SK-N-MC (cell line): ENCODE measurements around the gene CCDC158.
"Not testable (repeated sequence)": the region's sequence is repeated elsewhere in the genome, so short reads cannot be mapped to it uniquely, and the experiment has no call there.

Experiments
- DNase-seq: peaks from one replicate; pipeline ENCODE4 v3.0.0-alpha.2; 2011; ENCODE audit warnings: low read depth, low spot score
- H3K27ac ChIP-seq: fragments of 200-600 bp; sonication (generic); 2 replicates; pipeline ENCODE4 v1.5.1; 2016; ENCODE audit warnings: mixed run types
- H3K36me3 ChIP-seq: fragments of 200-600 bp; sonication (generic); 2 replicates; pipeline ENCODE4 v1.6.1; 2017; ENCODE audit warnings: antibody characterized with exemption, low read length, mixed read lengths; ENCODE audit not compliant: insufficient read depth
- H3K4me3 ChIP-seq: fragments of 200-600 bp; sonication (generic); 2 replicates; pipeline ENCODE4 v1.5.1; 2016
- H3K9ac ChIP-seq: fragments of 200-600 bp; sonication (generic); 2 replicates; pipeline ENCODE4 v1.8.0; 2017; ENCODE audit warnings: mixed run types, mixed read lengths; ENCODE audit not compliant: insufficient read length
- H3K9me3 ChIP-seq: fragments of 200-600 bp; sonication (generic); 2 replicates; pipeline ENCODE4 v1.6.1; 2017; ENCODE audit warnings: low read depth, mild to moderate bottlenecking, antibody characterized with exemption, low read length, moderate library complexity, mixed read lengths
- EZH2 ChIP-seq: fragments of 200-600 bp; sonication (generic); IDR thresholded peaks from one replicate; pipeline ENCODE4 v1.6.1; 2017; ENCODE audit warnings: antibody characterized with exemption
- FOXP2 ChIP-seq: optimal IDR thresholded peaks from 2 replicates; pipeline ENCODE3; 2011; ENCODE audit warnings: mild to moderate bottlenecking, moderate library complexity; ENCODE audit not compliant: insufficient read depth; ENCODE audit errors: extremely low read length, control extremely low read depth
- POLR2AphosphoS5 ChIP-seq: IDR thresholded peaks from 2 replicates; pipeline ENCODE4 v1.6.1; 2012; ENCODE audit warnings: mild to moderate bottlenecking, low read depth, low read length, borderline replicate concordance

Gene CCDC158

GRCh38 chr4:76439491-76439890, 18.6 kb upstream of the CCDC158 start:
- Histone ChIP-seq H3K4me3 (no peak overlapping the region), H3K27ac (no peak overlapping the region), H3K9me3 (no peaks in the 10 kb centered on the region), H3K9ac (no peak overlapping the region), H3K36me3 (no peaks in the 10 kb centered on the region)
- TF ChIP-seq POLR2AphosphoS5 = no peak
- no peak for TF ChIP-seq FOXP2
- no peak for TF ChIP-seq EZH2
- no peak for DNase-seq

- peak overlapping the region; percentile 66 for H3K27ac ChIP-seq
- DNase-seq = no peak
- H3K9ac ChIP-seq = peak overlapping the region; percentile 52
- TF ChIP-seq FOXP2 (no peak), POLR2AphosphoS5 (no peak)
- no peaks in the 10 kb centered on the region for H3K36me3 ChIP-seq
- no peaks in the 10 kb centered on the region for H3K9me3 ChIP-seq
- peak overlapping the region; percentile 73 for H3K4me3 ChIP-seq
Observed at GRCh38 chr4:76435528-76436319, 14.8 kb upstream of the CCDC158 start.

DNA sequence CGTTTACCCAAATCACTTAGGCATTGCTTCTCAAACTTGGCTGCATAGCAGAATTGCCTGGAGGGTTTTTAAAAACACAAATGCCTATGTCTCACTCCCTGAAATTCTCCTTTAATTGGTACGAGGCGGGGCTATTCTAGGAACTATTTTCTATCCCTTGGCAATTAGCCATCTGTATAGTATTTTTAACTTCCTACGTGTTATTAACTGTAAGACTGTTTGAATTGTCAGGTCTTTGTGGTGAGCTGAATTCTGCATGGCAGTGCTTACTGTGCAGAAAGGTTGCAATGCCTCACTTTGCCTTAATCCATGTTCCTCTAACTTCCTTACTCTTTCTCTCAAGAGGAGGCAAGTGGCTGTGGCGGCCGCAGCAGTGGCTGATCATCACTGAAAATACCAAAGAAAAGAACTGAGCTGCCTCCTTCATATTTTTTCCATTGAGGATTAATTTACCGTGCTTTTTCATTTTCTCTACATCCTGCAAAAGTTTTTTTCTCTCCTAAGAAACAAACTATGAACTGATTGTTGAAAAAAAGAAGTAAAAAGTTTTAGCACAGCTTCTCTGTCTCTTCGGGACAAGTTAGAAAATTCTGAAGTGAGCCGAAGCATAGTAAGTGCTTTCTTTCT, 14.1 kb upstream of the CCDC158 start, which contains the start of gene SHROOM3:
Gene SHROOM3, plus strand, starts transcription at position 329 of the 627 bp plus-strand sequence. CDS start 824 bp downstream, outside the sequence.
- peak within 1 kb of the TSS; percentile 52 for H3K9ac ChIP-seq
- peak; percentile 79 for DNase-seq
- H3K4me3 ChIP-seq = peak within 1 kb of the TSS; percentile 73
- TF ChIP-seq POLR2AphosphoS5 (no peak), EZH2 (no peak), FOXP2 (no peak)
- peak within 1 kb of the TSS; percentile 66 for H3K27ac ChIP-seq
- no peaks in the 10 kb centered on the region for H3K36me3 ChIP-seq
- H3K9me3 ChIP-seq = no peaks in the 10 kb centered on the region

DNA sequence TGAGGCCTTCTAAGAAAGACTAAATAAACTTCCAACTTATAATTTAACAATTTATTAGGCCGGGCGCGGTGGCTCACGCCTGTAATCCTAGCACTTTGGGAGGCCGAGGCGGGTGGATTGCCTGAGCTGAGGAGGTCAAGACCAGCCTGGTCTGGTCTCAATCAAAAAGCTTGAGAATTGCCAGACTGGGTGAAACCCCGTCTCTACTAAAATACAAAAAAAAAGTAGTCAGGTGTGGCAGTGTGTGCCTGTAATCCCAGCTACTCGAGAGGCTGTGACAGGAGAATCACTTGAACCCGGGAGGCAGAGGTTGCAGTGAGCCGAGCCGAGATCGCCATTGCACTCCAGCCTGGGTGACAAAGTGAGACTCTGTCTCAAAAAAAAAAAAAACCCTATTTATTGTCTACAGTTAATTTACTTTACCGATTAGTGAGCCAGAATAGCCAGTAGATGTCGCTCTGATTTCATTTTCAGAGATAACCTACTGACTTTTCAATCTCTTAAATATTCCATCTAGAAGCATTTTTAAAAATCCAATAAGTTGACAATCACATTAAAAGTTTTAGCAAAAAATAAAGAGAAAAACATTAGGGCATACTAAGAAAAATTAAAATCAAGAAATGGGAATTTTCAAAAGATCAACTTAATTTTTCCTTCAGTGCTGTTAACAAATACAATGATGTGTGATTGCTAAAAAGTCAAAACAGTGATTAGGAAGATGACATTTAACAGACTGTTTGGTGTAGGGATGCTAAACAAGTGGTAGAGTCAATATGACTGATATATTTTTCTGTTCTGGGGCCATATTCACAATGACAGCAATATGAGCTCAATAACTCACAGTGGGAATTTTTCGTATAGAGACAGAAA, 9.8 kb upstream of the CCDC158 start:
- TF ChIP-seq FOXP2 = no peak
- no peak for TF ChIP-seq POLR2AphosphoS5
- TF ChIP-seq EZH2 = no peak
- H3K9me3 ChIP-seq = no peaks in the 10 kb centered on the region
- H3K9ac ChIP-seq = no peak overlapping the region
- H3K36me3 ChIP-seq = no peaks in the 10 kb centered on the region
- no peak overlapping the region for H3K27ac ChIP-seq
- DNase-seq = no peak
- H3K4me3 ChIP-seq = 0 out of 2 replicates have a peak overlapping the region, but pooled peaks have one; percentile 23

GRCh38 chr4:76429636-76430035, 8.7 kb upstream of the CCDC158 start:
- no peak overlapping the region for H3K9ac ChIP-seq
- H3K36me3 ChIP-seq = no peaks in the 10 kb centered on the region
- no peak for DNase-seq
- H3K27ac ChIP-seq = no peak overlapping the region
- TF ChIP-seq EZH2 (no peak), FOXP2 (no peak), POLR2AphosphoS5 (no peak)
- no peak overlapping the region for H3K4me3 ChIP-seq
- no peaks in the 10 kb centered on the region for H3K9me3 ChIP-seq

DNA sequence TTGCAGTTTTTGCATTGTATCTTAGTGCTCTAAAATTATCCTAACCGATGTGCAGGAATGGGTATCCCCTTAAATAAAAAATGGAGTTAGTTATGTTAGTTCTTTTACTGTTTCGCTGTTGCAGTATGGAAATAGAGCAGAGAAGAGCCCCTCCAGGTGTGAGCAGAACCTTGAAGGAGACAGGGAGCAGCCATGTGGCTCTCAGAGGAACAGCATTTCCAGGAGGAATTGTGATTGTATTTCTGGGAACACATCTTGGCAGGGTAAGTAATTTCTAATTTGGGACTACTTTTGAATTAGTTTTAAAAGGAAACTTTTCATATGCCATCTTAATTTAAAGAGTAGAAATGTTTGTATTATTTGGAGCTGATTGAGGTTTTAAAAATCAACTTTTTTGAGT, 5.3 kb upstream of the CCDC158 start:
- Histone ChIP-seq H3K36me3 (no peaks in the 10 kb centered on the region), H3K9me3 (no peaks in the 10 kb centered on the region), H3K27ac (no peak overlapping the region), H3K9ac (no peak overlapping the region), H3K4me3 (no peak overlapping the region)
- TF ChIP-seq POLR2AphosphoS5 (no peak), EZH2 (no peak), FOXP2 (no peak)
- DNase-seq = no peak

DNA sequence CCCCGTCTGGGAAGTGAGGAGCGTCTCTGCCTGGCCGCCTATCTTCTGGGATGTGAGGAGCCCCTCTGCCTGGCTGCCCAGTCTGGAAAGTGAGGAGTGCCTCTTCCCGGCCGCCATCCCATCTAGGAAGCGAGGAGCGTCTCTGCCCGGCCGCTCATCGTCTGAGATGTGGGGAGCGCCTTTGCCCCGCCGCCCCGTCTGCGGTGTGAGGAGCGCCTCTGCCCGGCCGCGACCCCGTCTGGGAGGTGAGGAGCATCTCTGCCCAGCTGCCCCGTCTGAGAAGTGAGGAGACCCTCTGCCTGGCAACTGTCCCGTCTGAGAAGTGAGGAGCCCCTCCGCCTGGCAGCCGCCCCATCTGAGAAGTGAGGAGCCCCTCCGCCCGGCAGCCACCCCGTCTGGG, 2.2 kb upstream of the CCDC158 start:
- H3K27ac ChIP-seq, DNase-seq, H3K9me3 ChIP-seq, H3K4me3 ChIP-seq, H3K36me3 ChIP-seq, H3K9ac ChIP-seq: not testable (repeated sequence)

- Histone ChIP-seq H3K27ac (no peak overlapping the region), H3K36me3 (no peaks in the 10 kb centered on the region), H3K9ac (no peak overlapping the region), H3K9me3 (no peaks in the 10 kb centered on the region), H3K4me3 (no peak overlapping the region)
- TF ChIP-seq POLR2AphosphoS5 (no peak), EZH2 (no peak), FOXP2 (no peak)
- no peak for DNase-seq
Observed at GRCh38 chr4:76420188-76420761, 666 bp downstream of the CCDC158 start.
